HEK293 (cell line): Measurements from ENCODE around the gene RHBG.
"Not testable (repeated sequence)": the region's sequence is repeated elsewhere in the genome, so short reads cannot be mapped to it uniquely, and the experiment has no call there.

Experiments
- CTCF ChIA-PET: fragments of 350-600 bp; formaldehyde crosslinking; extraction: SDS; loops from one replicate; lab custom pipeline; 2021; ENCODE audit warnings: antibody characterized with exemption; lab: Yijun Ruan, JAX
- POLR2A ChIA-PET: fragments of 300-600 bp; formaldehyde crosslinking; extraction: SDS; loops from one replicate; lab custom pipeline; 2020; ENCODE audit warnings: antibody characterized with exemption, inconsistent platforms; lab: Yijun Ruan, JAX
- H3K27ac ChIP-seq: fragments of 200-500 bp; sonication (Bioruptor generic); 2 replicates; pipeline ENCODE4 v1.5.1; 2014; ENCODE audit warnings: low read depth, low read length, control low read depth, inconsistent platforms; ENCODE audit errors: extremely low read depth
- H3K36me3 ChIP-seq, 2 experiments: fragments of 200-500 bp in 1 of 2; sonication (Bioruptor generic) in 1 of 2; 1 replicate in 1 of 2; 2 replicates in 1 of 2; pipeline ENCODE4 v1.5.1; 2014 to 2017; ENCODE audit warnings: inconsistent platforms in 2 of 2, low read length in 2 of 2; ENCODE audit not compliant: control insufficient read depth in 2 of 2, insufficient read depth in 1 of 2
- H3K4me1 ChIP-seq: fragments of 200-500 bp; sonication (Bioruptor generic); 2 replicates; pipeline ENCODE4 v1.5.1; 2014; ENCODE audit warnings: mild to moderate bottlenecking, low read length, inconsistent platforms; ENCODE audit not compliant: control insufficient read depth, insufficient read depth
- H3K4me3 ChIP-seq: 2 replicates; pipeline ENCODE4 v1.5.1; 2011; ENCODE audit warnings: low read depth, mild to moderate bottlenecking, control low read depth, low read length, moderate library complexity
- H3K9me3 ChIP-seq: fragments of 200-500 bp; sonication (Bioruptor generic); 2 replicates; pipeline ENCODE4 v1.5.1; 2014; ENCODE audit warnings: low read depth, low read length, inconsistent platforms; ENCODE audit not compliant: control insufficient read depth, insufficient read depth
- EGR2 ChIP-seq: fragments of 450-650 bp; formaldehyde crosslinking; IDR thresholded peaks from 2 replicates; pipeline ENCODE4 v1.5.1; 2016; ENCODE audit warnings: low read depth, missing biosample characterization, missing genetic modification characterization
- OSR2 ChIP-seq: fragments of 450-650 bp; formaldehyde crosslinking; IDR thresholded peaks from 2 replicates; pipeline ENCODE4 v1.5.1; 2016; ENCODE audit warnings: missing biosample characterization, missing genetic modification characterization
- SETDB1 ChIP-seq: IDR thresholded peaks from one replicate; pipeline ENCODE4 v1.6.1; 2017; ENCODE audit warnings: mild to moderate bottlenecking, low read length, moderate library complexity, mixed read lengths; ENCODE audit not compliant: insufficient read length
- SP2 ChIP-seq: fragments of 450-650 bp; formaldehyde crosslinking; IDR thresholded peaks from 2 replicates; pipeline ENCODE4 v1.5.1; 2016; ENCODE audit warnings: missing biosample characterization, missing genetic modification characterization
- SP3 ChIP-seq: fragments of 450-650 bp; formaldehyde crosslinking; IDR thresholded peaks from 2 replicates; pipeline ENCODE4 v1.5.1; 2016; ENCODE audit warnings: missing biosample characterization, missing genetic modification characterization
- ZFP41 ChIP-seq: fragments of 450-650 bp; formaldehyde crosslinking; IDR thresholded peaks from 2 replicates; pipeline ENCODE4 v1.5.1; 2016; ENCODE audit warnings: missing biosample characterization, missing genetic modification characterization, borderline replicate concordance
- ZNF155 ChIP-seq: fragments of 450-650 bp; formaldehyde crosslinking; IDR thresholded peaks from 2 replicates; pipeline ENCODE4 v1.5.1; 2016; ENCODE audit warnings: missing biosample characterization, missing genetic modification characterization
- ZNF16 ChIP-seq: fragments of 450-650 bp; formaldehyde crosslinking; IDR thresholded peaks from 2 replicates; pipeline ENCODE4 v1.5.1; 2016; ENCODE audit warnings: low read depth, missing biosample characterization, missing genetic modification characterization
- ZNF274 ChIP-seq, 2 experiments: fragments of 200-500 bp in 1 of 2; fragments of 450-650 bp in 1 of 2; sonication (Bioruptor generic) in 1 of 2; formaldehyde crosslinking in 1 of 2; IDR thresholded peaks; 2 replicates each; pipeline versions ENCODE4 v1.5.1 to v1.6.1; 2014 to 2016; ENCODE audit warnings: borderline replicate concordance in 1 of 2, inconsistent platforms in 1 of 2, low read length in 1 of 2, missing biosample characterization in 1 of 2, missing genetic modification characterization in 1 of 2
- ZNF341 ChIP-seq: fragments of 450-650 bp; formaldehyde crosslinking; IDR thresholded peaks from 2 replicates; pipeline ENCODE4; 2016; ENCODE audit warnings: low read depth, missing biosample characterization, missing genetic modification characterization
- ZNF391 ChIP-seq: fragments of 450-650 bp; formaldehyde crosslinking; IDR thresholded peaks from 2 replicates; pipeline ENCODE4 v1.5.1; 2016; ENCODE audit warnings: low read depth, missing biosample characterization, missing genetic modification characterization, borderline replicate concordance
- ZNF426 ChIP-seq: fragments of 450-650 bp; formaldehyde crosslinking; IDR thresholded peaks from 2 replicates; pipeline ENCODE4 v1.5.1; 2017; ENCODE audit warnings: missing biosample characterization, missing genetic modification characterization, mild to moderate bottlenecking, inconsistent platforms, moderate library complexity
- ZNF654 ChIP-seq: fragments of 450-650 bp; formaldehyde crosslinking; IDR thresholded peaks from 2 replicates; pipeline ENCODE4 v1.5.1; 2016; ENCODE audit warnings: low read depth, missing biosample characterization, missing genetic modification characterization
- ZNF747 ChIP-seq: fragments of 450-650 bp; formaldehyde crosslinking; IDR thresholded peaks from 2 replicates; pipeline ENCODE4 v1.5.1; 2016; ENCODE audit warnings: missing biosample characterization, missing genetic modification characterization
- ZNF76 ChIP-seq: fragments of 450-650 bp; formaldehyde crosslinking; IDR thresholded peaks from 2 replicates; pipeline ENCODE4; 2016; ENCODE audit warnings: low read depth, missing biosample characterization, missing genetic modification characterization, borderline replicate concordance
- ZXDB ChIP-seq: fragments of 450-650 bp; formaldehyde crosslinking; IDR thresholded peaks from 2 replicates; pipeline ENCODE4 v1.5.1; 2016; ENCODE audit warnings: missing biosample characterization, missing genetic modification characterization
- TF ChIP-seq, protein P1 (sequence below): fragments of 450-650 bp; formaldehyde crosslinking; IDR thresholded peaks from 2 replicates; pipeline ENCODE4 v1.5.1; 2016; ENCODE audit warnings: missing biosample characterization, missing genetic modification characterization
- TF ChIP-seq, protein P2 (sequence below): fragments of 450-650 bp; formaldehyde crosslinking; IDR thresholded peaks from 2 replicates; pipeline ENCODE4 v1.5.1; 2016; ENCODE audit warnings: missing biosample characterization, missing genetic modification characterization

RHBG gene

DNA sequence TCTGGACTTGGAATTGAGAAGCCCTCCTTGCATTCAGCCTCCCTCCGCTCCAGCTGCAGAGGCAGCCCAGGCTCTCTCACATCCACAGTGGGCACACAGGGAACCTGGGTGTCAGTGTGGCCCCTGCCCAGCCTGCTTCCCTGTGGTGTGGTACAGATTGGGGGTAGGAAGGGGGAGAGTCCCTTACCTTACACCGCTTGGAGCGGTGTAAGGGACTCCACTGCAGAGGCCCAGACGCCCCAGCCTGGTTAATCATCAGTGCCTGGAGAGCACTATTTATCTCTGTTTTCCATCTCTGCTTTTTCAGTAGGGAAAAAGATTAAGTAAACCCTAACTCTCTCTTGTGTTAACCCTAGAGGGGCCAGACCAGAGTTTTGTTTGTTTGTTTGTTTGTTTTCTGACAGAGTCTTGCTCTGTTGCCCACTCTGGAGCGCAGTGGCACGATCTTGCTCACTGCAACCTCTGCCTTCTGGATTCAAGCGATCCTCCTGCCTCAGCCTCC is 803 bp upstream of the RHBG start (continued):
- TF ChIP-seq, protein P1, sequence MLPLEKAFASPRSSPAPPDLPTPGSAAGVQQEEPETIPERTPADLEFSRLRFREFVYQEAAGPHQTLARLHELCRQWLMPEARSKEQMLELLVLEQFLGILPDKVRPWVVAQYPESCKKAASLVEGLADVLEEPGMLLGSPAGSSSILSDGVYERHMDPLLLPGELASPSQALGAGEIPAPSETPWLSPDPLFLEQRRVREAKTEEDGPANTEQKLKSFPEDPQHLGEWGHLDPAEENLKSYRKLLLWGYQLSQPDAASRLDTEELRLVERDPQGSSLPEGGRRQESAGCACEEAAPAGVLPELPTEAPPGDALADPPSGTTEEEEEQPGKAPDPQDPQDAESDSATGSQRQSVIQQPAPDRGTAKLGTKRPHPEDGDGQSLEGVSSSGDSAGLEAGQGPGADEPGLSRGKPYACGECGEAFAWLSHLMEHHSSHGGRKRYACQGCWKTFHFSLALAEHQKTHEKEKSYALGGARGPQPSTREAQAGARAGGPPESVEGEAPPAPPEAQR (tag by site-specific recombination): no peak
- TF ChIP-seq ZFP41 (no peak), SP2 (tag by site-specific recombination) (no peak), ZNF391 (tag by site-specific recombination) (no peak), ZXDB (tag by site-specific recombination) (no peak), ZNF16 (tag by site-specific recombination) (no peak), ZNF274 (IDR thresholded peaks at IDR 0.05; ENCODE audit: low read length) (no peak), ZNF274 (tag by site-specific recombination; IDR thresholded peaks at IDR 0.05; ENCODE audit: borderline replicate concordance) (no peak), ZNF76 (tag by site-specific recombination) (no peak), SP3 (tag by site-specific recombination) (no peak), ZNF155 (tag by site-specific recombination) (no peak)

DNA sequence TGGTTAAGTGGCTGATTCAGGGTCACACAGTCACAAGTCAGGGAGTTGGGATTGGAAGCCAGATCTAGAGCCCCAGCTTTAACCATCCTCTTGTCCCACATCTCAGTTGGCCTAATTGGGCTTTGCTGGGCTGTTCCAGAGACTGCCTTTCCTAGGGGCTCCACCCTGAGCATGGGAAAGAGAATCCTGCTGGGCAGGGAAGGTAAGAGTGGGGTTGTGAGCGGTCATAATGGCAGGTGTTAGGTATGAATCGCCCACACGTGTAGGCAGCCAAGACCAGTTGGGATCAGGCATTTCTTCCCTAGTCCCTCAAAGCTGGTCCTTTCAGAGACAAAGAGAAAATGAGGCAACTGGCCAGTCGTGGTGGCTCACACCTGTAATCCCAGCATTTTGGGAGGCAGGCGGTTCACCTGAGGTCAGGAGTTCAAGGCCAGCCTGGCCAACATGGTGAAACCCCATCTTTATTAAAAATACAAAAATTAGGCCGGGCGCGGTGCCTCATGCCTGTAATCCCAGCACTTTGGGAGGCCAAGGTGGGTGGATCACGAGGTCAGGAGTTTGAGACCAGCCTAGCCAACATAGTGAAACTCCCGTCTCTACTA is 775 bp downstream of the RHBG start:
- POLR2A ChIA-PET, H3K36me3 ChIP-seq, H3K4me3 ChIP-seq, H3K9me3 ChIP-seq, H3K27ac ChIP-seq, H3K4me1 ChIP-seq: not testable (repeated sequence)
- CTCF ChIA-PET: interaction anchor here (1.1 to 5.7 kb wide), 4 partner anchors 10 to 76 kb away, joined by 3 to 34 read pairs (median 8); no protein-coding TSS in a partner anchor
- peak; percentile 21; the same call in 1 of the 2 replicates for TF ChIP-seq ZNF341 (tag by site-specific recombination)

DNA sequence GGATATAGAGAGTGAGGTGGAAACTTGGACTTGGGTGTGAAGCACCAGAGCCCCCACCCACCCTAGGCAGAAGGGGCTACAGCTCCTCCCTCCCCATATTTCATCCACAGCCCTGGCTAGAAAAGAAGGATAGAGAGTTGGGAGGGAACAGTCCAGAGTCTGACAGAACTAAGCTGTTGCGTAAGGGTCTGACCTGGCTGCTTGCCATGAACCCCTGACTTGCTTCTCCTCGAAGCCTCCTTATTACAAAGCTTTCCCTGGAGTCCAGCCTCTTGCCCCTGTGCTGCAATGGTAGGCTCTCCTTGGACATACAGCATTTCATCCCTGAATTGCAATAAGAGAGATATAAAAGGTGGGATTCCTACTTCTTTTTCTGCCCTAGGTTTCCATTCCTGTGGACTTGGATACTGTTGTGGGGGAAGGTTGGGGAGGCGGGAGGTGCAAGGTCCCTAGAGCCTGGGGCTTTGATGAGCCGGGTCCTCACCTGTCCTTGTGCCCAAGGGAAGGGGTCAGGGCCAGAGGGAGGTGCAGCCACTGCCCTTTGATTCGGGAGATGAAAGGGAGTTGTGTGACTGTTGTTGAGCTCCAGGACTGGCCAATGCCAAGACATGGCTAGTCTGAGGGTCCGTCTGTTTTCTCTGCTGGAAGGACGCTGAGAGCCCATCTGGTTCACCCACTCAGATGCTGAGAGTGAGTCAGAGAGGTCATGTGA is 2.7 kb downstream of the RHBG start:
- H3K36me3 ChIP-seq: no peaks in the 10 kb centered on the region
- POLR2A ChIA-PET: no interaction called here
- CTCF ChIA-PET: interaction anchor here (0.8 to 5.7 kb wide), 6 partner anchors 9 to 74 kb away, joined by 3 to 34 read pairs (median 6); no protein-coding TSS in a partner anchor
- H3K27ac ChIP-seq: no peak overlapping the region
- no peak overlapping the region for H3K4me3 ChIP-seq
- TF ChIP-seq EGR2 (tag by site-specific recombination): 0 out of 2 replicates have a peak, but pooled peaks have one; percentile 7
- TF ChIP-seq OSR2: no peak
- no peaks in the 10 kb centered on the region for H3K9me3 ChIP-seq
- H3K4me1 ChIP-seq: no peaks in the 10 kb centered on the region

DNA sequence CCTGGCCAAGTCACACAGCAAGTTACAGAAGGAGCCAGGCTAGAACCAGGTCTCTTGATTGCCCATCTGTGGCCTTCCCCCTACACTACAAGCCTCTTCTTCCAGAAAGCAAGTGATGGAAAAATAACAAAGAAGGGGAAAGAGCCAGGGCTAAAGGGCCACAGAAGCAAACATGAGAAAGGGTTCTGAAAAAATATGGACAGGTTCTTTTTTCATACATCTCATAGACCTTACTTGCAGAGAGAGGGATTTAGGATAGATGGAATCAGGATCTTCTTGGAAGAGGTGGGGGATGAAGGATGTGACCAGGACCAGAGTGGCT is 3.2 kb downstream of the RHBG start:
- ChIA-PET CTCF (interaction anchor here (1.2 to 5.7 kb wide), 4 partner anchors 9 to 74 kb away, joined by 4 to 34 read pairs (median 8); no protein-coding TSS in a partner anchor), POLR2A (no interaction called here)
- Histone ChIP-seq H3K4me1 (no peaks in the 10 kb centered on the region), H3K27ac (no peak overlapping the region), H3K4me3 (no peak overlapping the region), H3K36me3 (no peaks in the 10 kb centered on the region), H3K9me3 (no peaks in the 10 kb centered on the region)
- TF ChIP-seq SETDB1 (no peak), ZNF747 (tag by site-specific recombination) (no peak), ZNF654 (tag by site-specific recombination) (no peak), ZNF16 (tag by site-specific recombination) (no peak), ZNF426 (tag by site-specific recombination) (no peak)
- TF ChIP-seq, protein P2, sequence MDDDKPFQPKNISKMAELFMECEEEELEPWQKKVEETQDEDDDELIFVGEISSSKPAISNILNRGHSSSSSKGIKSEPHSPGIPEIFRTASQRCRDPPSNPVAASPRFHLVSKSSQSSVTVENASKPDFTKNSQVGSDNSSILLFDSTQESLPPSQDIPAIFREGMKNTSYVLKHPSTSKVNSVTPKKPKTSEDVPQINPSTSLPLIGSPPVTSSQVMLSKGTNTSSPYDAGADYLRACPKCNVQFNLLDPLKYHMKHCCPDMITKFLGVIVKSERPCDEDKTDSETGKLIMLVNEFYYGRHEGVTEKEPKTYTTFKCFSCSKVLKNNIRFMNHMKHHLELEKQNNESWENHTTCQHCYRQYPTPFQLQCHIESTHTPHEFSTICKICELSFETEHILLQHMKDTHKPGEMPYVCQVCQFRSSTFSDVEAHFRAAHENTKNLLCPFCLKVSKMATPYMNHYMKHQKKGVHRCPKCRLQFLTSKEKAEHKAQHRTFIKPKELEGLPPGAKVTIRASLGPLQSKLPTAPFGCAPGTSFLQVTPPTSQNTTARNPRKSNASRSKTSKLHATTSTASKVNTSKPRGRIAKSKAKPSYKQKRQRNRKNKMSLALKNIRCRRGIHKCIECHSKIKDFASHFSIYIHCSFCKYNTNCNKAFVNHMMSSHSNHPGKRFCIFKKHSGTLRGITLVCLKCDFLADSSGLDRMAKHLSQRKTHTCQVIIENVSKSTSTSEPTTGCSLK (tag by site-specific recombination): no peak
